HL-60 (cell line): ENCODE measurements around the gene BANF1.
A peak's percentile ranks its signal among the peaks of the same experiment; 100 is the strongest.

ENCODE experiments used
- DNase-seq, 2 experiments: peaks; one replicate each; pipeline ENCODE4 v3.0.0-alpha.2; 2010 to 2020; ENCODE audit warnings: low read depth in 1 of 2, low spot score in 1 of 2
- H3K27ac ChIP-seq: fragments of 250-450 bp; sonication (Bioruptor Pico); replicated peaks from 2 replicates; pipeline ENCODE4 v1.5.1; 2020; ENCODE audit warnings: mild to moderate bottlenecking, moderate library complexity
- H3K27me3 ChIP-seq: fragments of 250-450 bp; sonication (Bioruptor Pico); 2 replicates; pipeline ENCODE4 v1.5.1; 2021; ENCODE audit warnings: mild to moderate bottlenecking, moderate library complexity; ENCODE audit not compliant: insufficient read depth, poor library complexity, severe bottlenecking
- H3K4me3 ChIP-seq: replicated peaks from 2 replicates; pipeline ENCODE4 v1.5.1; 2011; ENCODE audit warnings: mild to moderate bottlenecking, control low read depth, low read length; ENCODE audit not compliant: insufficient read depth
- CTCF ChIP-seq: IDR thresholded peaks from one replicate; pipeline ENCODE4 v1.5.1; 2011; ENCODE audit warnings: low read length, control low read depth, inconsistent platforms; ENCODE audit not compliant: insufficient read depth
- GABPA ChIP-seq: IDR thresholded peaks from 2 replicates; pipeline ENCODE4 v1.6.1; 2012; ENCODE audit warnings: low read depth
- POLR2AphosphoS5 ChIP-seq: IDR thresholded peaks from 2 replicates; pipeline ENCODE4 v1.6.1; 2012; ENCODE audit warnings: low read depth
- REST ChIP-seq: IDR thresholded peaks from 2 replicates; pipeline ENCODE4 v1.6.1; 2012; ENCODE audit warnings: low read depth; ENCODE audit not compliant: insufficient replicate concordance
- SPI1 ChIP-seq: IDR thresholded peaks from 2 replicates; pipeline ENCODE4 v1.6.1; 2012; ENCODE audit warnings: low read depth, mild to moderate bottlenecking, borderline replicate concordance

The BANF1 gene

DNA sequence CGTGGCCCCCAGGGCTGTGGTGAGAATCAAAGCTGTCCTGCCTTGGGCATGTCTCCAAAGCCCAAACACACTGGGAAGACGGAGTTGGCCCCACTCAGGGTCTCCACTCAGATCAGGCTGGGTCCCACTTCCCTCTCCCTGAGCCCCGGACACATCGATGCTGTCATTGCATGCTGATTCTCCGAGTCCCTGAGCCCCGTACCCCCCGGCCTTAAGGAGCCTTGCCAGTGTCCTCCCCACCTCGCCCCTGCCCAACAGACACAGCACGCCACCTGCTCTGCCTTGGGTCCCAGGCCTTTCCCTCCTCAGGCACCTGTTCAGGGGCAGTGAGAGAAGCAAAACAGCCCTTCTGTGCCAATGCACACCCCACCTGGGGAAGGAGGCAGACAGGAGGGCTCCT lies 15.0 kb upstream of the BANF1 start:
- Histone ChIP-seq H3K27me3 (no peaks in the 10 kb centered on the region), H3K27ac (no peak overlapping the region), H3K4me3 (no peak overlapping the region)
- no peak for DNase-seq
- no peak for TF ChIP-seq GABPA
- TF ChIP-seq CTCF: no peak
- TF ChIP-seq SPI1: no peak
- no peak for TF ChIP-seq REST

GRCh38 chr11:65988791-65989592 lies 13.3 kb upstream of the BANF1 start:
- H3K4me3 ChIP-seq: no peak overlapping the region
- no peak overlapping the region for H3K27ac ChIP-seq
- H3K27me3 ChIP-seq: no peaks in the 10 kb centered on the region
- TF ChIP-seq CTCF (peak; percentile 96), POLR2AphosphoS5 (no peak), SPI1 (peak; percentile 15; the same call in 1 of the 2 replicates), GABPA (no peak), REST (no peak)
- DNase-seq: peak; percentile 83 to 95

- DNase-seq: no peak
- Histone ChIP-seq H3K27me3 (no peaks in the 10 kb centered on the region), H3K4me3 (no peak overlapping the region), H3K27ac (no peak overlapping the region)
- TF ChIP-seq SPI1: no peak
- TF ChIP-seq POLR2AphosphoS5: no peak
- no peak for TF ChIP-seq CTCF
- no peak for TF ChIP-seq GABPA
- no peak for TF ChIP-seq REST
Measured at GRCh38 chr11:65992056-65992455, 10.2 kb upstream of the BANF1 start.
